Measurements from ENCODE around the gene UTP4.
"Not testable (repeated sequence)": the region's sequence is repeated elsewhere in the genome, so short reads cannot be mapped to it uniquely, and the experiment has no call there.

Gene UTP4

GRCh38 chr16:69131839-69132423, 518 bp upstream of the UTP4 start:
- peak; percentile 70 for DNase-seq

GRCh38 chr16:69133373-69133954, 1.0 kb downstream of the UTP4 start:
- no peak for DNase-seq

- no peak for DNase-seq
These were observed 6.2 kb downstream of the UTP4 start for GRCh38 chr16:69138608-69139007.

- not testable (repeated sequence) for DNase-seq
These were observed 7.0 kb downstream of the UTP4 start for GRCh38 chr16:69139464-69139863.

GRCh38 chr16:69141014-69141413, 8.6 kb downstream of the UTP4 start:
- DNase-seq: no peak

GRCh38 chr16:69141936-69142335, 9.5 kb downstream of the UTP4 start:
- no peak for DNase-seq

- no peak for DNase-seq
These were observed 10.7 kb downstream of the UTP4 start for GRCh38 chr16:69143116-69143515.

- no peak for DNase-seq
These were observed 13.2 kb downstream of the UTP4 start for GRCh38 chr16:69145658-69146057.

GRCh38 chr16:69149621-69150020, 17.2 kb downstream of the UTP4 start:
- not testable (repeated sequence) for DNase-seq

- peak; percentile 85 for DNase-seq
These were observed 17.9 kb downstream of the UTP4 start for GRCh38 chr16:69150146-69150865.

GRCh38 chr16:69157196-69157595, 24.7 kb downstream of the UTP4 start:
- peak; percentile 14 for DNase-seq

GRCh38 chr16:69160192-69160591, 27.7 kb downstream of the UTP4 start:
- no peak for DNase-seq

GRCh38 chr16:69165584-69165983, 33.1 kb downstream of the UTP4 start:
- no peak for DNase-seq

GRCh38 chr16:69166221-69166833, 33.9 kb downstream of the UTP4 start:
- DNase-seq: peak; percentile 64

GRCh38 chr16:69166946-69167930, 34.8 kb downstream of the UTP4 start:
- no peak for DNase-seq

- DNase-seq: no peak
These were observed 36.6 kb downstream of the UTP4 start for GRCh38 chr16:69169051-69169450.

GRCh38 chr16:69169607-69170352, 37.3 kb downstream of the UTP4 start:
- DNase-seq: no peak

GRCh38 chr16:69171325-69172084, 39.1 kb downstream of the UTP4 start:
- peak; percentile 78 for DNase-seq

GRCh38 chr16:69176033-69176800, 43.8 kb downstream of the UTP4 start:
- DNase-seq: no peak

- DNase-seq: peak; percentile 35
These were observed 47.0 kb downstream of the UTP4 start for GRCh38 chr16:69179328-69180010.
